DND-41 (cell line): Measurements from ENCODE around the gene GREB1L.

Experiments
- CTCF ChIP-seq: IDR thresholded peaks from 2 replicates; pipeline ENCODE4 v1.5.1; 2012; ENCODE audit warnings: borderline replicate concordance, low read length, moderate library complexity, mild to moderate bottlenecking; ENCODE audit not compliant: poor library complexity, severe bottlenecking; ENCODE audit errors: extremely low read depth
- EZH2 ChIP-seq: IDR thresholded peaks from 3 replicates; pipeline ENCODE4 v1.6.1; 2012; ENCODE audit warnings: borderline replicate concordance, low read depth, mild to moderate bottlenecking, moderate library complexity, low read length, inconsistent platforms; ENCODE audit not compliant: severe bottlenecking

GRCh38 chr18:21393986-21394385 lies 152.0 kb downstream of the GREB1L start:
- TF ChIP-seq CTCF (no peak), EZH2 (no peak)
